GM10266 (cell line): ENCODE measurements around the gene C1S.

ENCODE experiments used
- DNase-seq: peaks from one replicate; pipeline ENCODE4 v3.0.0; 2012; ENCODE audit errors: extremely low spot score
- CTCF ChIP-seq: IDR thresholded peaks from 2 replicates; pipeline ENCODE4 v1.5.1; 2012; ENCODE audit warnings: mild to moderate bottlenecking, low read depth; ENCODE audit not compliant: control insufficient read depth, insufficient read depth; ENCODE audit errors: missing control alignments

Gene C1S

GRCh38 chr12:7079826-7080125 is 19.3 kb downstream of the C1S start:
- no peak for DNase-seq
- TF ChIP-seq CTCF = no peak

GRCh38 chr12:7081037-7081436 is 20.5 kb downstream of the C1S start:
- no peak for TF ChIP-seq CTCF
- no peak for DNase-seq

GRCh38 chr12:7083125-7083524 is 22.6 kb downstream of the C1S start:
- DNase-seq = no peak

GRCh38 chr12:7089196-7089871 is 28.8 kb downstream of the C1S start:
- TF ChIP-seq CTCF = no peak
- no peak for DNase-seq

More at GRCh38 chr12:7083125-7083524, 22.6 kb downstream of the C1S start:
- TF ChIP-seq CTCF = no peak

GRCh38 chr12:7090222-7090998 is 29.9 kb downstream of the C1S start:
- TF ChIP-seq CTCF = no peak
- DNase-seq = no peak

- no peak for TF ChIP-seq CTCF
- no peak for DNase-seq
Observed at GRCh38 chr12:7091171-7091570, 30.7 kb downstream of the C1S start.

GRCh38 chr12:7091660-7092228 is 31.2 kb downstream of the C1S start:
- no peak for TF ChIP-seq CTCF
- DNase-seq = peak; percentile 18
